NCI-H1930 (cell line): ENCODE measurements around the gene HCN3.
A peak's percentile ranks its signal among the peaks of the same experiment; 100 is the strongest.

Experiments
- DNase-seq, 2 experiments: peaks; one replicate each; lab custom pipeline; 2025; lab: John Stamatoyannopoulos, UW

Gene HCN3

GRCh38 chr1:155254228-155254713, 23.0 kb upstream of the HCN3 start:
- no peak for DNase-seq

- DNase-seq: no peak
Observed at GRCh38 chr1:155254714-155255242, 22.5 kb upstream of the HCN3 start.

DNA sequence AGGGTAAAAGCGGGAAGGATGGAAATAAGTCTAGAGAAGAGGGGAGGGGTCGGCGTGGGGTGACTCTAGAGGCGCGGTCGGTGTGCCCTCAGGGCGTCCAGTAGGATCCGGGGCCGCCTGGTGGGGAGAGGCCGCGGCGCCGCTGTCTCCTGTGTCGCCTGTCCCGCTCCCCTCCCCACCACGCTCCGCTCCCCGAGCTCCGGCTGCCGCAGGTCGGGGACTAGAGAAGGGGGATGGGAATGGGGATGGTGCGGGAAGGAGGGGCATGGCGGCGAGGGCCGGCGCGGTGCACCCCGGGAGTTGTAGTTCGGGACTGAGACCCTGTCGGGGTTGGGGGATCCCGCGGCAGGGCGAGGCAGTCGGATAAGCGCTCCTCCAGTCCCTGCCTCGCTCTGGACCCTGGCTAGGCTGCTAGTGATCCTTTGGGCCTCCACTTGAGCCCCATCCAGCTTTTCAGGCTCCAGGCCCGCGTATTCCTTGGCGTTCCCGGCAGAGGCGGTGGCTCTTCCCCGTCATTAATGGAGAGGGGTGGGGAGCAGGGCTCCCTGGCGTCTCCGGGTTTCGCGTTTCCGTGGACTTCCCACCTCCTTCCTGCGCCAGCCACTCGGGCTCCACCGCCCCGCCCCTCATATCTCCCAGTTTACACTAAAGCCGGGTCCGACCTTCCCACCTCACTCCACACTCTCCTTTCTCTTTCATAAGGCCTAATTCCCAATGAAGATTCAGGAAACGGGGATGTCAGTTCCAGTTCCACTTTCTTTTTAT, 21.8 kb upstream of the HCN3 start, which contains the start of gene ENTREP3:
TSS of gene ENTREP3 (minus strand) at position 241 of the 765 bp plus-strand sequence. CDS start 606 bp downstream, outside the sequence.
- peak; percentile 67 to 79 for DNase-seq

DNA sequence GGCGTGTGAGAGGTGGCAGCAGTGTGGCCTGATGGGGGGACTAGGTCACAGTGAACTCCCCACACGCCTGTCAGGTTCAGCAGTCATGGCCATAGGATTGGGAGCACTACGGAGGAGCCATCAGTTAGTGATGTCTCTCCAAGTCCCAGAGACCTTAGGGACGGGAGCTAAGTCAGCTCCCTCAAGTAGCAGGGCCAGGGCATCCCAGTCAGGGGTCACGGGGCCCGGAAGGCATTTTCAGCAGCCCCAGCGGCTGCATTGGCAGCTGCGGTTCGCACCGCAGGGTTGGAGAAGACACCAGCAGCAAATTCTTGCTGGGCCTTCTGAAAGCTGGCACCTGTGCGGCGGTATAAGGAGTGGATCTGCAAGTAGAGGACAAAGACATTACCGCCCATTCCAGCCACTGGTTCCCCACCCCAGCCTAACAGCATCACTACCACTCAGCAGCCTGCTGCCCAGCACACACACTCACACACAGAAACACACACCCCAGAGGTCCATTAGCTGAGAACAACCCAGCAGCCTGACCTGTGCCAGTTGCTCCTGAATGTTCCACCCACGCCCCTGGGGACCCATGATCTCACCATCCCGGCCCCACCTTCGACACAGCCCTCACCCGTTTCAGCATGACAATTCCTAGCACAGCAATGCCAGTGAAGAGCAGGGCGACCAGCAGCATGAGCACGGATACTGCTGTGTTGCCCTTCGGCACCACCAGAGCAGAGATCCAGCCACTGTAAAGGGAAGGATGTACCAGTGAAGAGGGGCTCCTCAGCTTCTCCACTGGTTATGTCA, 21.0 kb upstream of the HCN3 start:
- no peak for DNase-seq

- DNase-seq: no peak
Observed at GRCh38 chr1:155260276-155260675, 17.0 kb upstream of the HCN3 start.

- DNase-seq: no peak
Observed at GRCh38 chr1:155261493-155261851, 15.8 kb upstream of the HCN3 start.

- DNase-seq: peak; percentile 94
Observed at GRCh38 chr1:155261852-155262673, 15.2 kb upstream of the HCN3 start, which contains the start of gene SCAMP3. TSS of gene SCAMP3 (minus strand) at chr1:155262360. CDS start at chr1:155262151, 209 bp downstream.

- DNase-seq: no peak
Observed at GRCh38 chr1:155263067-155263466, 14.2 kb upstream of the HCN3 start.

DNA sequence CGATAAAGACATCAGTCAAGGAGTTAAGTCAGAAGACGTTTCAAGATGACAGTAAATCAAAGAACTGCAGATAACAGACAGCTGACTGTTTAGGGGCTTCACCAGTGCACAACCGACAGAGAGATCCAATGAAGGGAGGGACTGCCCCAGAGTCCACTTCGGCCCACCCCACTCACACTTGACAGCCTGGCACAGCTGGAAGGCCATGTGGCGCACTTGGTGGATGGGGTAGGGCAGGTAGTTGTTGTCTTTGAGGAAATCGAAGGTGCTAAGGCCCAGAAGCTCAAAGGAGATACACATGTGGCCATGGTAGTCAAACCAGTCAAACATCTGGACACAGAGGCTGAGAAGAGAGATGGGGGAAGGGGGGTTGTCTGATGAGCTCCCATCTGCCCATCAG, 10.7 kb upstream of the HCN3 start:
- DNase-seq: no peak

- DNase-seq: no peak
Observed at GRCh38 chr1:155267373-155267772, 9.9 kb upstream of the HCN3 start.

GRCh38 chr1:155268630-155269029, 8.6 kb upstream of the HCN3 start:
- DNase-seq: no peak

DNA sequence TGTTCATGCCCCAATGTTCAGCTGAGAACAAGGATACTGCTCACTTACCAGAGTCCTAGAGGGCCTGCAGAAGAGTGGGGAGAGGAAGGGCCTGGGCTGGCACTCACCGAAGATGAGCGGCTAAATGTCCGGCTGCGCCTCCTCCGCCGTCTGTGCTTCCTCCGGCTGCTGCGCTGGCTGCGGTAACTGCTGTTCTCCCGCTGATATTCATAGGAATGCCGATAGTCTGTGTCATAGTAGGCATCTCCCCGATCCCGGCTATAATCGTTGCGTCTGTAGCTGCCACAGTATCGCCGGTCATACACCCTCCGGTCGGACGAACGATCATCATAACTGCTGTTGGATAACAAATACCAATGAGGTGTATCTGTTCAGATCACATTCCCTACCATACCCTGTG, 7.9 kb upstream of the HCN3 start:
- no peak for DNase-seq

- DNase-seq: peak; percentile 62 to 73
Observed at GRCh38 chr1:155272466-155273342, 4.6 kb upstream of the HCN3 start.

GRCh38 chr1:155273343-155274245, 3.7 kb upstream of the HCN3 start, which contains the start of gene CLK2:
TSS of gene CLK2 (minus strand) at chr1:155273504. CDS start at chr1:155270977, 2,527 bp downstream.
- peak; percentile 93 to 95 for DNase-seq

DNA sequence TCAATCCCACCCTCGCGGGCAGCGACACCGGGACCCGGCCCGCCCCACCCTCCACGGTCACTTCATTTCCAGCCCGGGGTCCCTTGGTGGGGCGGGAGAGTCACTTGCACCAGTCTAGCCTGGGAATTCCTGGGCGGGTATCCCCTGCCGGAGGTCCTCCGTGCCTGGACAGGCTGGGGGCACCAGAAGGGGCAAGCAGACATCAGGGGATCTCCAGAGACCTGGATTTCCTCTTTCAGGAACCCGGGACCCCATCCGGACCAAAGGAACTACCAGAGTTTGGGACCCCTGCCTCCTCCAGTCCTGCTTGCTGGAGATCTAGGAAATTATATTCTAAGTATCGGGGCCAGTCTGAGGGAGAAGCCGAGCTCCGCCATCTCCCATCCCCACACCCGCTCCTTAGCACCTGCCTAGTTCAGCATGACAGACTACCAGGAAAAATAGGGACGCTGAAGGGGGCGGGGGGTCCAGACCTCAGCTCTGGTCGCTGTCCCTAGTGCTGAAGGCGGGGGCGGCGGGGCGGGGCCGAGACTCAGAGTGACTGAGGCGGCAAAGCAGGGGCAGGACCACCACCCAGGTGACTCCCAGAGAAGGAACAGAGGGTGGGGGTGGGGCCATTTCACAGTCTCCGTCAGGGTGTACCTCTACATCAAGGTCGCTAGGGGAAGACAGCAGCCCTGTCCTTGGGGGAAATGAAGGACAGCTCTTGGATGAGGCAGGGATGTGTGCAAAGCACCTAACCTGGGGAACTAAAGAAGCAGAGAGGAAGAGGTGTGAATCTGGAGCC, 832 bp downstream of the HCN3 start:
- DNase-seq: peak; percentile 24 to 43

DNA sequence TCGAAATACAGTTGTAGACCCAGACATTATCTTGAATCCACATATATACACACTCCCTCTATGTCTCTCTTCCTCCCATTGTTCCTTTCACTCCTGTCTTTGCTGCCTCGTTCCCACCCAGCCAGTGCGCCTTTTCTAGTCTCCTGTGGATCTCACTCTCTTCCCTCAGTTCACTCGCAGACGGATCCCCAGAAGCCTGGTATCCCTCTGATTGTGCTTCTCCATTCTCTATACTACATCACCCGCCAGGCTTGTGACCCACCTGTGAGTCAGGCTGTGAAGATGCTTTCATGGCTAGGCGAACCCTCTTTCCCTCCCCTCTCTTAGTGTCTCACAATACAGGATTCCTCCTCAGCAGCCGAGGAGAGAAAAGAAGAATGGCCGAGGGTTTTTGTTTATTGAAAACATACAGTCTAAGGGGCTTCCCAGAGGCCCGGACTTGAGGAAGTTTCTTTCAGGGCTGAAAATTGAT, 1.5 kb downstream of the HCN3 start:
- no peak for DNase-seq

DNA sequence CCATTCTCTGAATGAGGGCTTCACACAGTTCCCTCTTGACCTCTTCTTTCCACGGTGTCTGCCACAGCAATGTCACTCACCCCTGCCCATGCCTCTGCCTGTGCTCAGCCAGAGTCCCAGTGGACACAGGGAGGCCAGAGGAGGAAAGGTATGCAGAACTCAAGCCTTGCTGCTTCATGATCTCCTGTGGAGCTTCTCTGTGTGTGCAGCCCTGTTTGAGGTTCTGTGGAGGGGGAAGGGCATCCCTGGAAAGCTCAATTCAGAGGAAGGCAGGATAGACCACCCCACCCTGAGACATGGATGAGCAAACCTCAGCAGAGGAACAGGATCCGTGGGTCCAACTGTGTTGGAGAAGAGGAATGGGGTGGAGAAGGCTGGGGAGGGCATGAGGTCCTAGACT, 2.0 kb downstream of the HCN3 start:
- no peak for DNase-seq

- DNase-seq: no peak
Observed at GRCh38 chr1:155282488-155283091, 5.3 kb downstream of the HCN3 start.
